DND-41 (cell line): ENCODE measurements around the gene DLAT.
A peak's percentile ranks its signal among the peaks of the same experiment; 100 is the strongest.

ENCODE experiments used
- ATAC-seq: fragments of 200-7000 bp; cut with Tn5 transposase; 3 replicates; pipeline ENCODE4 v1.9.1; 2021; ENCODE audit warnings: low read depth; ENCODE audit not compliant: insufficient read depth
- DNase-seq: peaks from one replicate; pipeline ENCODE4 v3.0.0-alpha.2; 2020
- H2AFZ ChIP-seq: 2 replicates; pipeline ENCODE4 v1.6.0; 2012; ENCODE audit warnings: low read depth, low read length
- H3K27ac ChIP-seq: 2 replicates; pipeline ENCODE4 v1.5.1; 2012; ENCODE audit warnings: low read length, inconsistent platforms
- H3K27me3 ChIP-seq: fragments of 200-600 bp; sonication (generic); 2 replicates; pipeline ENCODE4 v1.6.0; 2012; ENCODE audit warnings: low read length, mild to moderate bottlenecking, inconsistent platforms; ENCODE audit not compliant: insufficient read depth, poor library complexity
- H3K36me3 ChIP-seq: 2 replicates; pipeline ENCODE4 v1.5.1; 2012; ENCODE audit warnings: low read length, inconsistent platforms; ENCODE audit not compliant: insufficient read depth
- H3K4me1 ChIP-seq: 2 replicates; pipeline ENCODE4 v1.5.1; 2012; ENCODE audit warnings: mild to moderate bottlenecking, low read length; ENCODE audit not compliant: insufficient read depth
- H3K4me2 ChIP-seq: 2 replicates; pipeline ENCODE4 v1.6.0; 2012; ENCODE audit warnings: mild to moderate bottlenecking, moderate library complexity, low read length, inconsistent platforms; ENCODE audit not compliant: insufficient read depth
- H3K4me3 ChIP-seq, 2 experiments: fragments of 200-600 bp in 1 of 2; shearing (Covaris generic) in 1 of 2; 2 replicates each; pipeline ENCODE4 v1.5.1; 2012 to 2016; ENCODE audit warnings: inconsistent platforms in 2 of 2, low read length in 2 of 2, mild to moderate bottlenecking in 2 of 2, low read depth in 1 of 2, moderate library complexity in 1 of 2
- H3K79me2 ChIP-seq: 2 replicates; pipeline ENCODE4 v1.6.0; 2012; ENCODE audit warnings: low read length, inconsistent platforms; ENCODE audit not compliant: insufficient read depth
- H3K9ac ChIP-seq: 2 replicates; pipeline ENCODE4 v1.6.0; 2012; ENCODE audit warnings: low read depth, mild to moderate bottlenecking, inconsistent platforms, low read length, moderate library complexity
- H3K9me3 ChIP-seq: 2 replicates; pipeline ENCODE4 v1.5.1; 2012; ENCODE audit warnings: low read length, moderate library complexity, mild to moderate bottlenecking, inconsistent platforms; ENCODE audit not compliant: insufficient read depth, severe bottlenecking
- H4K20me1 ChIP-seq: 2 replicates; pipeline ENCODE4 v1.6.0; 2012; ENCODE audit warnings: low read length; ENCODE audit not compliant: insufficient read depth
- CTCF ChIP-seq: IDR thresholded peaks from 2 replicates; pipeline ENCODE4 v1.5.1; 2012; ENCODE audit warnings: borderline replicate concordance, low read length, moderate library complexity, mild to moderate bottlenecking; ENCODE audit not compliant: poor library complexity, severe bottlenecking; ENCODE audit errors: extremely low read depth
- EZH2 ChIP-seq: IDR thresholded peaks from 3 replicates; pipeline ENCODE4 v1.6.1; 2012; ENCODE audit warnings: borderline replicate concordance, low read depth, mild to moderate bottlenecking, moderate library complexity, low read length, inconsistent platforms; ENCODE audit not compliant: severe bottlenecking

The DLAT gene

GRCh38 chr11:112017538-112017937 lies 7.7 kb upstream of the DLAT start:
- Histone ChIP-seq H3K79me2 (no peaks in the 10 kb centered on the region), H3K36me3 (no peaks in the 10 kb centered on the region), H3K9ac (no peak overlapping the region), H3K27me3 (no peaks in the 10 kb centered on the region), H3K9me3 (no peaks in the 10 kb centered on the region), H2AFZ (no peak overlapping the region), H3K4me2 (no peak overlapping the region), H4K20me1 (no peaks in the 10 kb centered on the region), H3K4me1 (no peaks in the 10 kb centered on the region), H3K4me3 (no peak overlapping the region), H3K27ac (no peak overlapping the region)
- no peak for DNase-seq
- ATAC-seq = no peak
- TF ChIP-seq EZH2 (no peak), CTCF (no peak)

GRCh38 chr11:112019066-112019465 lies 6.1 kb upstream of the DLAT start:
- H4K20me1 ChIP-seq = no peaks in the 10 kb centered on the region
- no peaks in the 10 kb centered on the region for H3K27me3 ChIP-seq
- H3K4me3 ChIP-seq = no peak overlapping the region
- H3K4me1 ChIP-seq = peaks cover 14% of the 10 kb centered on the region
- no peak overlapping the region for H3K4me2 ChIP-seq
- 0 out of 2 replicates have a peak, but pooled peaks cover 6% of the 10 kb centered on the region for H3K79me2 ChIP-seq
- H2AFZ ChIP-seq = no peak overlapping the region
- TF ChIP-seq CTCF (no peak), EZH2 (no peak)
- no peak overlapping the region for H3K9ac ChIP-seq
- H3K9me3 ChIP-seq = no peaks in the 10 kb centered on the region
- H3K36me3 ChIP-seq = no peaks in the 10 kb centered on the region
- no peak overlapping the region for H3K27ac ChIP-seq
- no peak for ATAC-seq
- DNase-seq = no peak

GRCh38 chr11:112023104-112023503 lies 2.1 kb upstream of the DLAT start:
- Histone ChIP-seq H3K9me3 (no peaks in the 10 kb centered on the region), H3K36me3 (peaks cover 2% of the 10 kb centered on the region), H3K4me1 (peaks cover 22% of the 10 kb centered on the region), H3K4me3 (no peak overlapping the region), H3K4me2 (peak overlapping the region; percentile 73; the same call in 1 of the 2 replicates), H4K20me1 (no peaks in the 10 kb centered on the region), H2AFZ (no peak overlapping the region), H3K9ac (no peak overlapping the region), H3K27me3 (no peaks in the 10 kb centered on the region), H3K27ac (no peak overlapping the region), H3K79me2 (peaks cover 27% of the 10 kb centered on the region)
- no peak for ATAC-seq
- TF ChIP-seq CTCF = no peak
- TF ChIP-seq EZH2 = no peak
- DNase-seq = no peak
